Mesothelial cell of epicardium (in vitro differentiated cells): ENCODE data around the gene ABT1. TPM values are rescaled to one million over a fixed set of nuclear protein-coding genes. Genes with fewer than 3 reads are reported as not detected.
A peak's percentile ranks its signal among the peaks of the same experiment; 100 is the strongest.

Experiments used
- DNase-seq, 2 experiments: peaks; one replicate each; pipeline ENCODE4 v3.0.0; 2021; ENCODE audit warnings: low spot score in 2 of 2; ENCODE audit not compliant: unreplicated experiment in 2 of 2
- H3K27ac Mint-ChIP-seq: 2 replicates; pipeline ENCODE4 v1.8.0; 2021; ENCODE audit warnings: mixed read lengths
- H3K27me3 Mint-ChIP-seq: 2 replicates; pipeline ENCODE4 v1.8.0; 2021; ENCODE audit warnings: low read depth, mixed read lengths
- H3K36me3 Mint-ChIP-seq: 2 replicates; pipeline ENCODE4 v1.8.0; 2021; ENCODE audit warnings: mixed read lengths
- H3K4me1 Mint-ChIP-seq: 2 replicates; pipeline ENCODE4 v1.8.0; 2021; ENCODE audit warnings: mixed read lengths
- H3K4me3 Mint-ChIP-seq: 2 replicates; pipeline ENCODE4 v1.8.0; 2021; ENCODE audit warnings: mild to moderate bottlenecking, moderate library complexity, mixed read lengths
- H3K9me3 Mint-ChIP-seq: 2 replicates; pipeline ENCODE4 v1.8.0; 2021; ENCODE audit warnings: mixed read lengths
- total RNA-seq: library from RNA; stranded (reverse); gene quantifications from 3 replicates; pipeline ENCODE4 v1.2.1, GENCODE V29; 2021
- TF ChIP-seq, protein P1 (sequence below): fragments of 200-600 bp; sonication (generic); IDR thresholded peaks from one replicate; pipeline ENCODE4 v1.5.0; 2021; ENCODE audit warnings: antibody characterized with exemption; ENCODE audit not compliant: unreplicated experiment

The ABT1 gene
- total RNA-seq, 1 donor from 2014 or later: 21.8 TPM

DNA sequence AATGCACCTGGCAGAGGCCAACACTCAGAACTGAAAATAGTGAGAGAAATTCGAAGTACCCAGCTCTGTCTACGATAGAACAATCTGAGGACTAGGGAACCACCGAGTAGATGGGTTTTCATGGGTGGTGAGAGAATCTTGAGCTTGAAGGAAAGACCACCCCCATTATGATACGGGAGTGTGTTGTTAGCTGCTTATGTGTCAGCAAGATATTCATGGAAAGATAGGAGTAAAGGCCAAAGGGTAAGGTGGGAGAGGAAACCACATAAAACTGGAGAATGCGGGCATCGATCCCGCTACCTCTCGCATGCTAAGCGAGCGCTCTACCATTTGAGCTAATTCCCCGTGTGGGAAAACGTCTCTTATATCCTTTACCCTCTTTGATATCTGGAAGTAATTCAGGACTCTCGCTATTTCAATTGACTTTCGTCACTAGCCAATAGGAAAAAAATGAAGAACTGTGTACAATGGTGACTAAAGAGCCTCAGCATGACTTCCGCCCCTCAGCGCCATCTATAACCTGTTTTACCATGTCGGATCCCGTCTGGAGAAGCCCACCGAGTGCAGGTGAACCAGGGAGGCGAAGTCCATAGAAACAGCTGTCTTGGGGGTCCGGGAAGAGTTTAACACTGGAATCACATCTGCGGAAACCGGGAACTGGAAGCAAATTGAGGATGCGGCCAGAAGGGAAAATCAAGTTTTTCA is 25.0 kb upstream of the ABT1 start:
- Mint-ChIP-seq H3K9me3 (no peaks in the 10 kb centered on the region), H3K36me3 (no peaks in the 10 kb centered on the region), H3K27ac (peak overlapping the region; percentile 94), H3K4me3 (peak overlapping the region; percentile 93), H3K27me3 (peaks cover 18% of the 10 kb centered on the region), H3K4me1 (peaks cover 19% of the 10 kb centered on the region)
- DNase-seq: peak in 1 of 2 experiments; percentile 50
- TF ChIP-seq, protein P1, sequence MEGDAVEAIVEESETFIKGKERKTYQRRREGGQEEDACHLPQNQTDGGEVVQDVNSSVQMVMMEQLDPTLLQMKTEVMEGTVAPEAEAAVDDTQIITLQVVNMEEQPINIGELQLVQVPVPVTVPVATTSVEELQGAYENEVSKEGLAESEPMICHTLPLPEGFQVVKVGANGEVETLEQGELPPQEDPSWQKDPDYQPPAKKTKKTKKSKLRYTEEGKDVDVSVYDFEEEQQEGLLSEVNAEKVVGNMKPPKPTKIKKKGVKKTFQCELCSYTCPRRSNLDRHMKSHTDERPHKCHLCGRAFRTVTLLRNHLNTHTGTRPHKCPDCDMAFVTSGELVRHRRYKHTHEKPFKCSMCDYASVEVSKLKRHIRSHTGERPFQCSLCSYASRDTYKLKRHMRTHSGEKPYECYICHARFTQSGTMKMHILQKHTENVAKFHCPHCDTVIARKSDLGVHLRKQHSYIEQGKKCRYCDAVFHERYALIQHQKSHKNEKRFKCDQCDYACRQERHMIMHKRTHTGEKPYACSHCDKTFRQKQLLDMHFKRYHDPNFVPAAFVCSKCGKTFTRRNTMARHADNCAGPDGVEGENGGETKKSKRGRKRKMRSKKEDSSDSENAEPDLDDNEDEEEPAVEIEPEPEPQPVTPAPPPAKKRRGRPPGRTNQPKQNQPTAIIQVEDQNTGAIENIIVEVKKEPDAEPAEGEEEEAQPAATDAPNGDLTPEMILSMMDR: no peak

DNA sequence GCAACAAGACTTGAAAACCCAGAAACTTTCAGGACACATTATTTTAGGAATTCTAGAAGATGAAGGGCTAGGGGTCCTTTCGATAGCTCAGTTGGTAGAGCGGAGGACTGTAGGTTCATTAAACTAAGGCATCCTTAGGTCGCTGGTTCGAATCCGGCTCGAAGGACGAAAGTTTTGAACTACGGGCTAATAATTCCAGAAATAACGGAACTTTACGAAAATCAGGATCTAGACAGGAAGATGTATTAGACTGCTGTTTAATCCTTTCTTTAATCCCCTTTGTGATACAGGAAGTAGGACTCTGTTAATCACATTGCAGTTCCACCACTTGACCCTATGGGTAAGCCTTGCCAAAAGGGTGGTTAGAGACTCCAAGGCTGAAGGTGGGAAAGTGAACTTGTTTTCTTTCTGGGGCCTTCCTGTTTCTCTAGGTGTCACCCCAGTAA is 21.2 kb upstream of the ABT1 start:
- DNase-seq: no peak
- H3K4me3 Mint-ChIP-seq: no peak overlapping the region
- H3K36me3 Mint-ChIP-seq: no peaks in the 10 kb centered on the region
- H3K4me1 Mint-ChIP-seq: peaks cover 14% of the 10 kb centered on the region
- TF ChIP-seq, protein P1: no peak
- H3K27ac Mint-ChIP-seq: no peak overlapping the region
- peaks cover 44% of the 10 kb centered on the region for H3K27me3 Mint-ChIP-seq
- peaks cover 13% of the 10 kb centered on the region for H3K9me3 Mint-ChIP-seq

DNA sequence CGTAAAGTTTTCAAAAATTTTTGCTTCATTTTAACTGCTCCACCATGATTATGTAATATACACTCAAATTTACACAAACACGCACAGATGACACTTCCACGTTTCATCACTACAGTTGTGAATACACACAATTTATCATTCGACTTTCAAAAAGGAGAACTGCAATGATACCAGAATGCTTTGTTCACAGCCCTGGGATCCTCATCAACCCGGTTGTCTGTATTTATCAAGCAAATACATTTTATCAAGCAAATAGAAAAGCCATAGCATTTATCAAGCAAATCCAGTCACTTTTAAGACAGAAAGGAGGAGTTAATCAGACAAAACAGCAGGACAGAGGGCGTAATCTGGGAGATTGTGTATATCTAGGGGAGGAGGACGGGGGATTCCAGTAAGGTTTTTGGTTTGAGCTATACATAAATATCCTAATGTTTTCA is 20.3 kb upstream of the ABT1 start:
- TF ChIP-seq, protein P1: no peak
- no peak for DNase-seq
- H3K4me3 Mint-ChIP-seq: peak overlapping the region; percentile 68
- peaks cover 14% of the 10 kb centered on the region for H3K4me1 Mint-ChIP-seq
- H3K27ac Mint-ChIP-seq: no peak overlapping the region
- H3K9me3 Mint-ChIP-seq: peaks cover 13% of the 10 kb centered on the region
- H3K36me3 Mint-ChIP-seq: no peaks in the 10 kb centered on the region
- H3K27me3 Mint-ChIP-seq: peaks cover 53% of the 10 kb centered on the region

DNA sequence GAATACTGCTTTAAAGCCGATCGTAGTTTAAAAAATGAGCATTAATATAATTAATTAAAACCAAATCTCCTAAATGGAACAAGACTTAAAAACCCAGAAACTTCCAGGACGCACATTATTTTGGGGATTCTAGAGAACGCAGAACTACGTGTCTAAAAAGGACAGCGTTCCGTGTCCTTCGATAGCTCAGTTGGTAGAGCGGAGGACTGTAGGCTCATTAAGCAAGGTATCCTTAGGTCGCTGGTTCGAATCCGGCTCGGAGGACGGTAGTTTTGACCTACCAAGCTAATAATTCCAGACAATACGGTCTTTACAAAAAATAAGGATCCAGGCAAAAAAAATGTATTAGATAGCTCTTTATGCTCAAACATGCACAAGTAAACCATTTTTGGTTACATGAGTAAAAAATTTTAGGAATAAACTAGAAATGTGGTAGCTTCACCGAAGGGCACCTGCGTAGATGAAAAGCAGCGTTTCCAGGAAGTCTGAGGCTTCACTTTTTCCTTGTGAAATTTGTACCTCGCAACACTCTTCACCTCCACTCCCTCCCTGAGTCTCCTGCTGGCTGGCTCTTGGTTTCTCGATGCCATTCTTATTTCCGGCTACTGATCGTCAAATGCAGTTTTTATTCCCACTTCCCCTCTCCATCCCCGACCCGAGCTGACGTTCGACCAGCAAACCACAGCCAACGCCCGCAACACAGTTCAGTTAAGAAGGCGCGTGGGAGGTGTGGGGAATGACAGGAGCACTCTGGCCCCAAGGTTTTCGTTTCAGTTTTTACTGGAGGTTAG is 19.6 kb upstream of the ABT1 start:
- H3K27ac Mint-ChIP-seq: no peak overlapping the region

DNA sequence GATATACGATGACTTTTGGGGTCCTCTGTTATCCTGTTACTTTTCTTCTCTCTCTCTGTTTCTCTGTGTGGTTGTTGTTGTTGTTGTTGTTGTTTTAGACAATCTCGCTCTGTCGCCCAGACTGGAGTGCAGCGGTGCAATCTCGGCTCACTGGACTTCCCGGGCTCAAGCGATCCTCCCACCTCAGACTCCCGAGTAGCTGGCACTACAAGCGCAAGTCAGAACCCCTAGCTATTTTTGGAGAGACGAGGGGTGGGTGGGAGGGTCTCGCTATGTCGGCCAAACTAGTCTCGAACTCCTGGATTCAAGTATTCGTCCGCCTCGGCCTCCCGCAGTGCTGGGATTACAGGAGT is 19.1 kb upstream of the ABT1 start:
- no peak overlapping the region for H3K27ac Mint-ChIP-seq
- peaks cover 12% of the 10 kb centered on the region for H3K4me1 Mint-ChIP-seq
- H3K36me3 Mint-ChIP-seq: no peaks in the 10 kb centered on the region
- H3K27me3 Mint-ChIP-seq: peaks cover 65% of the 10 kb centered on the region
- peaks cover 13% of the 10 kb centered on the region for H3K9me3 Mint-ChIP-seq
- H3K4me3 Mint-ChIP-seq: peak overlapping the region; percentile 68
- TF ChIP-seq, protein P1: no peak
- DNase-seq: no peak

More for the DNA sequence above, 19.6 kb upstream of the ABT1 start:
- TF ChIP-seq, protein P1: no peak
- Mint-ChIP-seq H3K36me3 (no peaks in the 10 kb centered on the region), H3K27me3 (peaks cover 60% of the 10 kb centered on the region), H3K9me3 (peaks cover 13% of the 10 kb centered on the region), H3K4me3 (peak overlapping the region; percentile 68), H3K4me1 (peaks cover 12% of the 10 kb centered on the region)
- no peak for DNase-seq
